Stimulated activated CD4-positive, alpha-beta T cell treated with anti-CD3 and anti-CD28 coated beads, Interleukin-1b, Interleukin-23, amount 100 ng/mL, for 48 hours (primary cell): Measurements from ENCODE around the gene HPS3.

Experiments
- DNase-seq: peaks from one replicate; pipeline ENCODE4 v3.0.0-alpha.2; 2020

The HPS3 gene

GRCh38 chr3:149122721-149123578 lies 6.5 kb upstream of the HPS3 start:
- DNase-seq, result no peak

- no peak for DNase-seq
Measured at GRCh38 chr3:149128821-149129220, 617 bp upstream of the HPS3 start.

DNA sequence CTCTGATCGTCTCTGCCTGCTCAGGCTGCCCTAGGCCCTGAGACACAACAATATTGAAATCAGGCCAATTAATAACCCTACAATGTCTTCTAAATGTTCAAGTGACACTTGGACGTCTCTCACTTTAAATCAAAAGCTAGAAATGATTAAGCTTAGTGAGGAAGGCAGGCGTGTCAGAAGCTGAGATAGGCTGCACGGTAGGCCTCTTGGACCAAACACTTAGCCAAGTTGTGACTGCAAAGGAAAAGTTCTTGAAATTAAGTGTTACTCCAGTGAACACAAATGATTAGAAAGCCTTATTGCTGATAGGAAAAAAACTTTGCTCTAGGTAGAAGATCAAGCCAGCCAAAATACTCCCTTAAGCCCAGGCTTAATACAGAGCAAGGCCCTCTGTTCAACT lies 2.2 kb downstream of the HPS3 start:
- DNase-seq, result no peak

- DNase-seq, result no peak
Measured at GRCh38 chr3:149134575-149134974, 5.1 kb downstream of the HPS3 start.

- no peak for DNase-seq
Measured at GRCh38 chr3:149142682-149143081, 13.2 kb downstream of the HPS3 start.

DNA sequence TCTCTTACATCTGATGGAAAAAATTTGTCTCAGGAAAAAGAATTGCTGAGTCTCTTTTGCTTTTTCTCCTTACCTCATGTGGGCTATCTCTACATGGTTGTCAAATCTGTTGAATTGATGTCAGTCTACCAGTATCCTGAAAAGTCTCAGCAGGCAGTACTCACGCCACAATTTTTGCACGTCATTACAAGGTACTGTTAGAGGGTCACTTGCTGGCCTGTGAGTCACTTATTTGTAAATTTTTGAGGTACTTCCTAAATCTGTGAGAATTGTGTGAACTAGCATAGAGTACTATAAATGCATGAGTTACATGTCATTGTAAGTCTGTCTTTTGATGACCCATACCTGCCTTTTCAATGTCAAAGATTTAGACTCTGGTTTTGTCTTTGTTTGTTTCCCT lies 15.9 kb downstream of the HPS3 start:
- DNase-seq, result no peak

GRCh38 chr3:149145974-149146373 lies 16.5 kb downstream of the HPS3 start:
- DNase-seq, result no peak

DNA sequence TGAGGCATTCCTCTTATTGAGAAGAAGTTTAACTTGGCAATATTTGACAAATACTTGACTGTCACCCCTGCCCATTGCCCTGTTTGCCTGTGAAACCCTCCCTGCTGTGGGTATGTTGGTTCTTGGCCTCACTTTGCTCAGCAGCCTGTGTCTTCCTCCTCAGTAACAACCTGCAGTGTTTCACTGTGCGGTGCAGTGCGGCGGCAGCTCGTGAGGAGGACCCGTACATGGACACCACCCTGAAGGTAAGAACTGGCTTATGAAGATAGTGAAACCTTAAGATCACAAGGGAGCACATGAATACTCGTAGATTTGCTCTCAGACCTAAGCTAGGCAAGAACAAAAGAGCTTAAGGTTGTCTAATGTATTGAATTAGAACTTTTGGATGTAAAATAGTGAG lies 21.0 kb downstream of the HPS3 start:
- no peak for DNase-seq

DNA sequence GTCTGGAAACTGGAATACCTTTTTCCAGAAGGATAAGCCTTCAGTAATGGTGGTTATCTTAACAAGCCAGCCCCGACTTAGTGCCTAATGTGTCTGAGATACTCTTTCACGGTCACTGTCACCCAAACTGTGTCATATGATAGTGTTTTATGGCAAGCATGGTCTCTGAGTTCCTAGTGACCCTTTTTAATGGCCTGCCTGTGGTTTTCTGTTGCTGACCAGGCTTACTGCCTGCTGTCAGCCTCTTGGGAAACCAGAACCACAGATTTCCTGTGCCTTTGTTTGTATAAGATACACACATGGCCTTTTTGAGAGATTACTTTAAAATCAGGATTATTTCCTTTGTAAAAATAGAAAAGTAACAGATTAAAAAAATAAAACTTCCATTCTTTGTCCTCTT lies 22.4 kb downstream of the HPS3 start:
- DNase-seq, result no peak

GRCh38 chr3:149152420-149152819 lies 23.0 kb downstream of the HPS3 start:
- peak; percentile 15 for DNase-seq

DNA sequence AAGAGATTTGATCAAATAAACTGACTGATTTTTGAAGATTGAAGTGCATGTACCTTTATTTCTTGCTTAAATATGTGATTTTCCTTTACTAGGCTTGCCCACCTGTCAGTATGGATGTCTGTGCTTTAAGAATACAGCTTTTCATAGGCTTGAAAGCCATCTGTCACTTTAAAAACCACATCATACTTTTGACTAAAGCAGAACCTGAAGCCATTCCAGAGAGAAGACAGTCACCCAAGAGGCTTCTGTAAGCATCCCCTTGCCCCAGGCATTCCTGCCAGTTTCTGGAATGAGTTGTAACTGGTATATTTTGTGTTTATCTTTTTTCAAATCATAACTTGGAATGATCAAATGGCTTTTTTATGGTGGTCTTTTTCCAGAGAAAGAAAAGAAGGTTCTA lies 24.0 kb downstream of the HPS3 start:
- DNase-seq, result no peak

GRCh38 chr3:149160754-149161300 lies 31.4 kb downstream of the HPS3 start:
- no peak for DNase-seq

DNA sequence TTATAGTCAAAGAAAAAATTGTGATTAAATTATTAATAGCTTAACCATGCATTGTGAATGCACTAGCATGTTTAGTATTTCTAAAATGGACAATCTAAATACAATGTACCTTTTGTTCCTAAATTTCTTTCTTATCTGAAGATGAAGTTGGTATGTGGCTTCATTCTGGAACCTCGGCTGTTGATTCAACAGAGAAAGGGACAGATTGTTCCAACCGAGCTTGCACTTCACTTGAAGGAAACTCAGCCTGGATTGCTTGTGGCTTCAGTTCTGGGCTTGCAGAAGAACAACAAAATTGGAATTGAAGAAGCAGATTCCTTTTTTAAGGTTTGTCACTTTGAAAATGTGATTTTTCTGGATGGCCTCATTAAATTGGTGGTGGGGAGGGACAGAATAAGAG lies 32.6 kb downstream of the HPS3 start:
- no peak for DNase-seq

- no peak for DNase-seq
Measured at GRCh38 chr3:149163066-149163465, 33.6 kb downstream of the HPS3 start.

DNA sequence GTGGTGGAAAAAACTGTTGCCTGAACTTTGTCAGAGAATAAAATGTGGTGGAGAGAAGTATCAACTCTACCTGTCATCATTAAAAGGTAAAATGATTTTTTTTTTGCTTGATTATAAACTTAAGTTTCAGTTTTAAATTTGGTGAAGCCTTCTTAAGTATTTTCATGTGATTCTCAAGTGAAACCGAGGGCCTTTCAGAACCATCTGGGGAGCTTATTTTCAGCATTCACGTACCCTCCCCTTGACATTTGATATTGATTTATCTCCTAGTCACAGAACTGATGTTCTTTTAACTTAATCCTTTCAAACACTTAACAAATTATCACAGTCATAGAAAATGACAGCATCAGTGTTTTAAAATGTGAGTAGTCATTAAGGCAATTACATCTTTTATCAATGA lies 38.5 kb downstream of the HPS3 start:
- no peak for DNase-seq

DNA sequence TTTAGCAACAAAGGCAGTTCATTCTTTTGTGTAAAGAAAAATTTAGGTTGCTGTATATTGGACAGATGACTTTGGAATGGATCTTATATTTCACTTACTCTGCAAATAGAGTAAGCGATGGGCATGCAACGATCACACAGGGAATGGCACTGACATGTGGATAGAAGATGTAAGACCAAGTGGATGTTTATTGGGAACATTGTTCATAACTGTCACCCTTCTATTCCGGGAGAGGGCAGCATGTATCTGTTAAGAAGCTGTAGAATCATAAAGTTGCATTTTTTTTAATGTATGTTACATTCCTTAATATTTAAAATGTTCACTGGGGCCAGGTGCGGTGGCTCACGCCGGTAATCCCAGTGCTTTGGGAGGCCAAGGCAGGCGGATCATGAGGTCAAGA lies 41.2 kb downstream of the HPS3 start:
- no peak for DNase-seq

DNA sequence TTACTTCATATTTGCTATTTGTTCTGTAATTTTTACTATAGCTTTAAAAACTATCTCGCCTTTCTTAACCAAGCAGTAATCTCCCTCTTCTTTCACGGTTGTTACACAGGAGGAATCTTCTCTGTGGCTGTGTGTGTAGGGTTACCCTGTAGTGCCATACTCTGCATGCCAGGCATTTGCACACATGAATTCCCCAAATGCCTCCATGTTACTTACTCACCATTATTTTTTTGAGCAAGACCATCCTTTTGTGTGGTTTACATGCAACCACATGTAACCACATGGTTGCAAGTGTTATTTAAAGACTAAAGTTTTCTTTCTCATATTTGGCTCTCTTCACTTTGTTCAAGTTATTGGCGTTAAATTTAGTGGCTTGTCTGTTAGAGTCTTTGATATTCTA lies 45.5 kb downstream of the HPS3 start:
- peak; percentile 2 for DNase-seq

- DNase-seq, result no peak
Measured at GRCh38 chr3:149177122-149177521, 47.7 kb downstream of the HPS3 start.

DNA sequence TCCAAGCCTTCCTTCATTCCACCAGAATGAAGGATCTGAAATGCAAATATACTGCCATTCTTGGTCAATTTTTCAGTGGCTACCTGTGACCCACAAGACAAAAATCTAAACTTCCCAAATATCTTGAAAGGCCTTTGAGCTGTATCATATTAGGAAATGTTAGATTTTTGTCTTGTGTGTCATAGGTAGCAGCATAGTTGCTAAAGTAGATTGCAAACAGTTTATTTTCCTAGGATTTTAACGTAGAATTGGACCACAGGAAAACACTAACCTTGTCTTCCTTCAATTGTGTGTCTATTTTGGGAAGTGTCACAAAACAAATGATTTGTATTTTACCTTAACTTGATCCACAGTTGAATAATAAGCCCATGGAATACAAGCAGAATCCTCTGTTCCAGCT lies 49.8 kb downstream of the HPS3 start:
- DNase-seq, result no peak

GRCh38 chr3:149180057-149180573 lies 50.7 kb downstream of the HPS3 start:
- DNase-seq, result no peak

GRCh38 chr3:149181182-149181581 lies 51.7 kb downstream of the HPS3 start:
- DNase-seq, result no peak

GRCh38 chr3:149186219-149186618 lies 56.8 kb downstream of the HPS3 start:
- no peak for DNase-seq

GRCh38 chr3:149186721-149187120 lies 57.3 kb downstream of the HPS3 start:
- DNase-seq, result no peak

- no peak for DNase-seq
Measured at GRCh38 chr3:149188494-149188893, 59.1 kb downstream of the HPS3 start.

DNA sequence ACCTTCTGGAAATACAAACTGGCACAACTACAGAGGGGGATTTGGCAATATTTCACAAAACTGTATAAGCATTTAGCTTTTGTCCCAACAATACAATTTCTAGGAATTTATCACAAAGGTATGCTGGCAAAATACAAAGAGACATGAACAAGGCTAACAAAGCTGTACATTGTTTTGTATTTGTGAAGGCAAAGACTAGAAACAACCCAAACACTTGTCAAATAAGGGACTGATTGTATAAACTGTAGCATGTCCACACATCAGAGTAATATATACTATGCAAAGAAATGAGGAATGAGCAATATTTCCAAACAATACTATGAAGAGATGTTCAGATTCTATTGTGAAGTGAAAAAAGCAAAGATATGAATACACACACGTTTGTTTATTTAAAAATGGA lies 65.8 kb downstream of the HPS3 start:
- no peak for DNase-seq
